ENCODE data around the gene CYB561.

DNA sequence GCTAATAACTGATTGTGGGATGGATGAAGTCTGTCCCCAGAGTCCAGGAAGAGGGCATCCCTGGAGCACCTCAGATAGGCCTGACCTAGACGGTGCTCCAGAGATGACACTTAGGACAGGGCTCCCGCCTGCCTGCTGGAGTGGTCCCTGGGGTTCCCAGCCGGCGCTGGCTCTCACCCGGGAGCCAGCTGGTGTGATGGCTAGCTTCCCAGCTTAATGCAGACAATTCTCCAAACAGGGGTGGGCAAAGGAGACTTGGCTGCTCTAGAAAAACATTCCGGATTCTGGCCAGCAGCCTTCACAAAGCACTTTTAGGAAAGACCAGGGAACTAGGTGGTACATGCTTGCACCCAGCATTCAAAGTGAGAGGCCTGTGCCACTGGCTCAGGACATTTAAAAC lies 49.4 kb upstream of the CYB561 start:
- no peak for TF ChIP-seq CREM (IDR thresholded peaks at IDR 0.05; ENCODE audit: low read depth)
- TF ChIP-seq, protein P1, sequence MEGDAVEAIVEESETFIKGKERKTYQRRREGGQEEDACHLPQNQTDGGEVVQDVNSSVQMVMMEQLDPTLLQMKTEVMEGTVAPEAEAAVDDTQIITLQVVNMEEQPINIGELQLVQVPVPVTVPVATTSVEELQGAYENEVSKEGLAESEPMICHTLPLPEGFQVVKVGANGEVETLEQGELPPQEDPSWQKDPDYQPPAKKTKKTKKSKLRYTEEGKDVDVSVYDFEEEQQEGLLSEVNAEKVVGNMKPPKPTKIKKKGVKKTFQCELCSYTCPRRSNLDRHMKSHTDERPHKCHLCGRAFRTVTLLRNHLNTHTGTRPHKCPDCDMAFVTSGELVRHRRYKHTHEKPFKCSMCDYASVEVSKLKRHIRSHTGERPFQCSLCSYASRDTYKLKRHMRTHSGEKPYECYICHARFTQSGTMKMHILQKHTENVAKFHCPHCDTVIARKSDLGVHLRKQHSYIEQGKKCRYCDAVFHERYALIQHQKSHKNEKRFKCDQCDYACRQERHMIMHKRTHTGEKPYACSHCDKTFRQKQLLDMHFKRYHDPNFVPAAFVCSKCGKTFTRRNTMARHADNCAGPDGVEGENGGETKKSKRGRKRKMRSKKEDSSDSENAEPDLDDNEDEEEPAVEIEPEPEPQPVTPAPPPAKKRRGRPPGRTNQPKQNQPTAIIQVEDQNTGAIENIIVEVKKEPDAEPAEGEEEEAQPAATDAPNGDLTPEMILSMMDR (IDR thresholded peaks at IDR 0.05 in 2 of 3, conservative IDR thresholded peaks at IDR 0.05 in 1 of 3; ENCODE audit: control insufficient read depth in 2 of 3, extremely low read depth in 1 of 3, insufficient read depth in 1 of 3, low read depth in 3 of 3, low read length in 3 of 3) = no peak
- no peak for TF ChIP-seq RFX5 (IDR thresholded peaks at IDR 0.05; ENCODE audit: low read depth, low read length)
- no peak for TF ChIP-seq NFYA (IDR thresholded peaks at IDR 0.05; ENCODE audit: borderline replicate concordance, low read depth, low read length)
- TF ChIP-seq CHD2 (IDR thresholded peaks at IDR 0.05; ENCODE audit: borderline replicate concordance, low read depth, low read length) = no peak
- no peak for TF ChIP-seq ELK1 (IDR thresholded peaks at IDR 0.05; ENCODE audit: low read depth, low read length)
- no peak for TF ChIP-seq BHLHE40 (IDR thresholded peaks at IDR 0.05; ENCODE audit: borderline replicate concordance in 1 of 2, low read depth in 2 of 2, low read length in 1 of 2)
- no peak for TF ChIP-seq ZBTB40 (IDR thresholded peaks at IDR 0.05; ENCODE audit: borderline replicate concordance)
- no peak for TF ChIP-seq MAX (IDR thresholded peaks at IDR 0.05; ENCODE audit: low read depth, low read length)
- TF ChIP-seq PAX8 (IDR thresholded peaks at IDR 0.05) = no peak
- TF ChIP-seq MEF2B (IDR thresholded peaks at IDR 0.05; ENCODE audit: partially characterized antibody, poor library complexity, severe bottlenecking) = no peak
- no peak for TF ChIP-seq RAD21 (IDR thresholded peaks at IDR 0.05; ENCODE audit: insufficient read depth, low read depth, low read length)
- TF ChIP-seq RBBP5 (conservative IDR thresholded peaks at IDR 0.05) = no peak
- no peak for TF ChIP-seq POLR2AphosphoS5 (IDR thresholded peaks at IDR 0.05; ENCODE audit: low read length)

Data from GM12878 (cell line).